Right forelimb (tissue), 1 donor: Measurements from ENCODE around the gene EYA3.

Experiments
- DNase-seq: peaks from one replicate; pipeline ENCODE4 v3.0.0-alpha.2; 2018

EYA3 gene

GRCh38 chr1:28070725-28071593 lies 17.5 kb downstream of the EYA3 start:
- no peak for DNase-seq

GRCh38 chr1:28067523-28068090 lies 20.8 kb downstream of the EYA3 start:
- DNase-seq: no peak

- no peak for DNase-seq
These were observed 21.8 kb downstream of the EYA3 start for GRCh38 chr1:28066393-28067154.

GRCh38 chr1:28064064-28064463 lies 24.3 kb downstream of the EYA3 start:
- DNase-seq: no peak

GRCh38 chr1:28062806-28063205 lies 25.6 kb downstream of the EYA3 start:
- no peak for DNase-seq

- no peak for DNase-seq
These were observed 29.2 kb downstream of the EYA3 start for GRCh38 chr1:28058971-28059878.

GRCh38 chr1:28058168-28058567 lies 30.2 kb downstream of the EYA3 start:
- no peak for DNase-seq

- DNase-seq: no peak
These were observed 32.1 kb downstream of the EYA3 start for GRCh38 chr1:28056129-28056925.

- DNase-seq: no peak
These were observed 37.6 kb downstream of the EYA3 start for GRCh38 chr1:28050776-28051175.

- no peak for DNase-seq
These were observed 41.7 kb downstream of the EYA3 start for GRCh38 chr1:28046716-28047115.

GRCh38 chr1:28045777-28046176 lies 42.6 kb downstream of the EYA3 start:
- no peak for DNase-seq

GRCh38 chr1:28044399-28044798 lies 44.0 kb downstream of the EYA3 start:
- DNase-seq: no peak

- no peak for DNase-seq
These were observed 49.1 kb downstream of the EYA3 start for GRCh38 chr1:28039341-28039740.

GRCh38 chr1:28037946-28038345 lies 50.5 kb downstream of the EYA3 start:
- no peak for DNase-seq

GRCh38 chr1:28037206-28037605 lies 51.2 kb downstream of the EYA3 start:
- DNase-seq: no peak

GRCh38 chr1:28036431-28036830 lies 52.0 kb downstream of the EYA3 start:
- DNase-seq: no peak

GRCh38 chr1:28035420-28035819 lies 53.0 kb downstream of the EYA3 start:
- no peak for DNase-seq

- DNase-seq: no peak
These were observed 56.1 kb downstream of the EYA3 start for GRCh38 chr1:28032281-28032680.

GRCh38 chr1:28031173-28031572 lies 57.2 kb downstream of the EYA3 start:
- DNase-seq: no peak

- no peak for DNase-seq
These were observed 59.3 kb downstream of the EYA3 start for GRCh38 chr1:28028873-28029654.

- DNase-seq: no peak
These were observed 60.8 kb downstream of the EYA3 start for GRCh38 chr1:28027660-28028059.
